NCI-H2107 treated with DMSO at 0.1 percent for 48 hours (cell line): ENCODE measurements around the gene RHOH.
"Not testable (repeated sequence)": the region's sequence is repeated elsewhere in the genome, so short reads cannot be mapped to it uniquely, and the experiment has no call there.

Experiments used
- DNase-seq: peaks from one replicate; lab custom pipeline; 2025; ENCODE audit not compliant: unreplicated experiment; lab: John Stamatoyannopoulos, UW

RHOH gene

DNA sequence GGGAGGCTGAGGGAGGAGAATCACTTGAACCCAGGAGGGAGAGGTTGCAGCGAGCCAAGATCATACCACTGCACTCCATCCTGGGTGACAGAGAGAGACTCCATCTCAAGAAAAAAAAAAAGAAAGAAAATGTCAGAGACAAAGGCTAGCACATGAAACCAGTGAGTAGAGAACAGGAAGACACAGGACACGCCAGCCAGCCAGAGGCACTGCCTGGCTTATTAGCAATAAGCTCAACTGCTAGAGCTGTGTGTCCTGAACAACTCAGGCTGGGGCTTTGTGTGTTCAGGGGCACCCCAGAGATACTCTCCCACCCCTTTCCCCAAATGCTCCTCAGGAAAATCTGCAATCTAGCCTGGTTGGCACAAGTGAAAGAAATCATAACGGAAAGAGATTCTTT lies 60.0 kb downstream of the RHOH start:
- DNase-seq = no peak

- DNase-seq = no peak
Measured at GRCh38 chr4:40258627-40259026, 61.8 kb downstream of the RHOH start.

- no peak for DNase-seq
Measured at GRCh38 chr4:40261231-40262076, 64.6 kb downstream of the RHOH start.

DNA sequence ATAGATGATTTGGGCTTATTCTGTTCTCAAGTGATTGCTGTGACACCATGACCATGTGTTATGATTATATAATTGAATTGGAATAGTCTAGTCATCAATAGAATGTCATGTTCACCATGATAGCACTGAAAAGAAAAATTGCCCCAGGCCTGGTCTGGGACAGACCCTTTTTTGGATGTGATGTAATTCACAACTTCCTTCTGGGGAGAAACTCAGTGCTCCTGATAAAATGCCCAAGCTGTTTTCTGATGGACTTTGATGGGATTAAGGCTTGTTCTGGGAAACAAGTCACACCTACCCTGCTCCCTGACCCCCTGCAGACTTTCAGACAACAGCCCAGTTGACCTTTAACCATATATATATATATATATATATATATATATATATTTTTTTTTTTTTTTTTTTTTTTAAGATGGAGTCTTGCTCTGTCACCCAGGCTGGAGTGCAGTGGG lies 65.3 kb downstream of the RHOH start:
- DNase-seq = no peak

DNA sequence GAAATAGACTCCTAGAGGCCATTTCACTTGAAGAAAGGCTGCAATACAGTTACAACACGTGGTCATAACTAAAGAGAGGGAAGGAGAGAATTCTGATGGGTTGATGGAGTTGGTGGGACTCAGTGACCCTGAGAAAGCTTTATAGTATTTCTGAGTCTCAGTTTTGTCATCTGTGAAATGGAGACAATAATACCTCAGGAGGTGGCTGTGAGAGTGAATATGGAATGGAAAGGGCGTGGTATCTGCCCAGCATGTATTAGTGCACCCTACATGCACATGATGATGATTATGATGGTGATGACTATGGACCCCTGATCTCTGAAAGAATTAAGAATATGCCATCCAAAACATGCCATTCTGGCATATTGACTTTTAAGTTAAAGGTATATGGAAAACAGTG lies 66.0 kb downstream of the RHOH start:
- no peak for DNase-seq

DNA sequence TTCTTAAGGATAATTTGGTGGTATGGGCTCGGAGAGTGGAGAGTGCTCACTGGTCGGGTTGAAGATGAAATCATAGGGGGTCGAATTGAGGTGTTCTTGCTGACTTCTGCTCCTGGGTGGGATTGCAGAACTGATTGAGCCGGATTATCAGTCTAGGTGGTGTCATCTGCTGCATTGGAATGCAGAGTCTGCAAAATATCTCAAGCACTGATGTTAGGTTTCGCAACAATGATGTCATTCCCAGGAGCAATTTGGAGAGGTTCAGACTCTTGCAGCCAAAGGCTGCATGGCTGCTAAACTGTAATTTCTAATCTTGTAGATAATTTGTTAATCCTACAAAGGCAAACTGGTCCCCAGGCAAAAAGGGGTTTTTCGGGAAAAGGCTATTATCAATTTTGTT lies 67.7 kb downstream of the RHOH start:
- no peak for DNase-seq

GRCh38 chr4:40264995-40265909 lies 68.4 kb downstream of the RHOH start:
- peak; percentile 54 for DNase-seq

GRCh38 chr4:40265910-40266274 lies 69.1 kb downstream of the RHOH start:
- no peak for DNase-seq

GRCh38 chr4:40269133-40269532 lies 72.3 kb downstream of the RHOH start:
- no peak for DNase-seq

DNA sequence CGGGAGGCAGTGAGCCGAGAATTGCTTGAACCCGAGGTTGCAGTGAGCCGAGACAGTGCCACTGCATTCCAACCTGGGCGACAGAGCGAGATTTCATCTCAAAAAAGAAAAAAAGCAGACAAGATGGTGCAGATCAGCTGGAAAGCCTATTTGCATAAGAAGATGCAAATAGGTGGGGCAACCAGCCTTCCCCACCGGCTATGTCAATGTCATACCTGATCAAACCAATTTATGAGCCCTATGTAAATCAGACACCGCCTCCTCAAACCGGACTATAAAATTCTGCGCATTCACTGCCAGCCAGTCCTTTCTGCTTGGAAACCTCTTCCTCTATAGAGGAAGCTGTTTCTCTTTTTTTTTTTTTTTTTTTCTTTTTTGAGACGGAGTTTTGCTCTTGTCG lies 73.8 kb downstream of the RHOH start:
- DNase-seq = no peak

GRCh38 chr4:40275065-40275730 lies 78.4 kb downstream of the RHOH start:
- no peak for DNase-seq

DNA sequence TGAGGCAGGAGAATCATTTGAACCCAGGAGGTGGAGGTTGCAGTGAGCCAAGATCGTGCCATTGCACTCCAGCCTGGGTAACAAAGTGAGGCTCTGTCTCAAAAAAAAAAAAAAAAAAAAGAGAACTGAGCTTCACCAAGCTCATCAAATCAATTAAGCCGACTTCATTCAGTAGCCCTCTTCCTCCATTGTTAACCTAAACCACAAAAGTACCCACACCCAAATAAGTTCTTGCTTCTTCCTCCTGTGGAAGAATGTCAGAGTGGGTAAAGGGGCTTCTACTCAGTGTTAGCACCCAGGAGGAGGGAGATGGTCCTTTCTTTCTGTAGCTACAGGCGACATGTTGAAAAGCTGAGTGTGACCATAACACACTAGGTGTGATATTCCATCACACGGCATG lies 79.7 kb downstream of the RHOH start:
- no peak for DNase-seq

GRCh38 chr4:40280586-40280985 lies 83.8 kb downstream of the RHOH start:
- no peak for DNase-seq

DNA sequence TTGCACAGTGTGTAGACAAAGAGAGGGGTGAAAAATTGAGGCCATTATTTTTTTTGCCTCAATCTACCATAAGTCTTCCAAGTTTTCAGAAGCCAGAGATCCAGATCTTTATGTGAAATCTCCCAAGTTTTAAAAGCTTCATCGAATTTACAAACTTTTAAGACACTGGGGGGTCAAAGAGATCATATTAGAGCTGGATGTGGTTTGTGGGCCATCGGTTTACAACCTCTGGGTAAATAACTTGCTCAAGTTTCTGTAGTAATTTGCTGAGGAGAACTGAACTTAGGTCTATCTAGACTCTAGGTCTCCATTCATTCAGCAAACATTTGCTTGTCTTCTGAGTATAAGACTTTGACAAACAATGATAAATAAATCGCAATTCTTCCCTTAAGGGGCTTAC lies 84.3 kb downstream of the RHOH start:
- no peak for DNase-seq

DNA sequence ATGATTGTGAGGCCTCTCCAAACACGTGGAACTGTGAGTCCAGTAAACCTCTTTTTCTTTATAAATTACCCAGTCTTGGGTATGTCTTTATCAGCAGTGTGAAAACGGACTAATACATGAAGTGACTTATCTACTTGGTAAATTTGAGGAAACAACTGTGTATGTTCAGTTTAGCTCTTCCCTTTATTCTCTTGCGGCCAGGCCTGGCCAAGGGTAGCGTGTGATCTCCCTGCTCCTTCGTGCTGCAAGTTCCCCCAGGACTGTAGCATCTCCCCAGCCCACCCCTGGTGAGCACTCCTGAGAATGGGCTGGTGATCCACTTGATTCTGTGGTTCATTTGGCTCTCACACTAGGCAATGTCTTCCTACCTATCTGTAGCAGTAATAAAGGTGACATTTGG lies 85.1 kb downstream of the RHOH start:
- no peak for DNase-seq

GRCh38 chr4:40282857-40283256 lies 86.0 kb downstream of the RHOH start:
- DNase-seq = not testable (repeated sequence)

- DNase-seq = no peak
Measured at GRCh38 chr4:40283413-40283812, 86.6 kb downstream of the RHOH start.

DNA sequence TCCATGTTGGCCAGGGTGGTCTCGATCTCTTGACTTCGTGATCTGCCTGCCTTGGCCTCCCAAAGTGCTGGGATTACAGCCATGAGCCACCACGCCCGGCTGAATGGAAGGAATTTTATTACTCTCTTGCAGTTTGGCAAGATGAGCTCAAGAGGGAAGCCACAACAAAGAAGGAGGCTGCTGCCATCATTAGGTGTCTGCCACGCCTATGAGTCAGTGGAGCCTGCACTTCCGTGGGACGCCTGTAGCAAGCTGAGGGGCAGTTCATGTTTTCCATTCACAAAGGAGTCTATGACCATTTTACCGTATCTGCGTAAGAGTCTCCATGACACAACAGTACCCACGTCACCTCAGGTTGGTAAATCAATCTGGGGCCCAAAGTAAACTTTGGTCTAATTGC lies 87.1 kb downstream of the RHOH start:
- no peak for DNase-seq

DNA sequence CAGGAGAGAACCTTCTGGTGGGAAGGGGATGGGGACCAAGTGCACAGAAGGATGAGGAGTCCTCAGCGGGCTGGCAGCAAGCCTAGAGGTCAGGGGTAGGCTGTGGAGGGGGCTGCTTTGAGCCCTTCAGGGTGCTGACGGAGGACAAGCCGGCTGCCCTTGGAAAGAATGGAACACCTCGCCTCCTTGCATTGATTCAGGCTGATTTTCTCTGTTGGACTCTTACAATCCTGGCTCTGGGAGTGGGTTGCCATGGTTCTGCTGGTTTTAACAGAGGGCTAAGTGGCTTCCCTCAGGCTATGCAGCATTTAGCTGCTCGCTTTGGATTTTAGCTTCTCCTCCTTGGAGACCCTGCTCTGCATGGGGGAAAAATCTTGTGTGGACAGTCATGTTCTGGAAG lies 88.9 kb downstream of the RHOH start:
- DNase-seq = no peak

DNA sequence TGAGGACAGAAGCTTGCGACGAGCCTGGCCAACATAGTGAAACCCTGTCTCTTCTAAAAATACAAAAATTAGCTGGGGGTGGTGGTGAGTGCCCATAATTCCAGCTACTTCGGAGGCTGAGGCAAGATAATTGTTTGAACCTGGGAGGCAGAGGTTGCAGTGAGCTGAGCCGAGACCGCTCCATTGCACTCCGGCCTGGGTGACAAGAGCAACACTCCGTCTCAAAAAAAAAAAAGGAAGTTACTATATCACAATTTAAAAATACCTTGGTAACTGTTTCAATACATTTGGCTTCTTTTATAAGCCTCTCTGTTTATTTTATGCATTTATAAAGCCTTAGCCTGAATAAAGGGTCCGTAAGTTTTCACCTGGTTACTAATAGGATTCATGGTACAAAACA lies 91.7 kb downstream of the RHOH start:
- DNase-seq = no peak

DNA sequence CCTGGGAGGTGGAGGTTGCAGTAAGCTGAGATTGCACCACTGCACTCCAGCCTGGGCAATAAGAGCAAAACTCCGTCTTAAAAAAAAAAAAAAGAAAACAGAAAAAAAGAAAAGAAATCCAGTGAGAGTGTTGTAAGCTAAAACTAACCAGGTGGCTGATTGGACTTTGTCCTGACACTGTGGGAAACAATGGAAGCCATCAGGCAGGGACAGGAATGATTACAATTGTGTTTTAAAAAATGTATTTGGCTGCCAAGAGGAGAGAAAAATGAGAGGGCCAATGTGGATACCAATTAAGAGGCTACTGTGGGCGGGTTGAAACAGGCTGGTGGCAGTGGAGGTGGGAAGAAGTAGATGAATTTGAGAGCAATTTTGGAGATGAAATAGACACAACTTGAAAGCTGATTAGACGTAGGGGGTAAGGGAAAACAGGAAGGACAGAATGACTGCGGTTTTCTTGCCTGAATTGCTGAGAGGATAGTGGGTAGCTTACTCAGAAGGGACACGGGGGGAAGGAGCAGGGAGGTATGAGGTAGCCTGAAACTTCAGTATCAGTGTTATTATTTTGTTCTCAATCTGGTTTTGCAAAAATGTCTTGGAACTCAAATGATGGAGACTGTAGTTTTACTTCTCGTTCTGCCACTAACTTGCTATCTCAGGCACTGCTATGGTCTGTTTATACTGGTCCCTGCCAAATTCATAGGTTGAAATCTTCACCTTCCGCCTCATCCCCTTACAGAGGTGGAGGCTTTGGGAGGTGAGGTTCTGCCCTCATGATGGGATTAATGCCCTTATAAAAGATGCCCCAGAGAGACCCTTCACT lies 92.7 kb downstream of the RHOH start:
- peak; percentile 73 for DNase-seq
